DLD1 (cell line): ENCODE data around the gene ZNF556.
"Not testable (repeated sequence)": the region's sequence is repeated elsewhere in the genome, so short reads cannot be mapped to it uniquely, and the experiment has no call there.

Source experiments
- in situ Hi-C: cut with HindIII; loops from 2 replicates; pipeline ENCODE4 v1.10.0; 2017; ENCODE audit warnings: low sequenced_read_pairs

Gene ZNF556

DNA sequence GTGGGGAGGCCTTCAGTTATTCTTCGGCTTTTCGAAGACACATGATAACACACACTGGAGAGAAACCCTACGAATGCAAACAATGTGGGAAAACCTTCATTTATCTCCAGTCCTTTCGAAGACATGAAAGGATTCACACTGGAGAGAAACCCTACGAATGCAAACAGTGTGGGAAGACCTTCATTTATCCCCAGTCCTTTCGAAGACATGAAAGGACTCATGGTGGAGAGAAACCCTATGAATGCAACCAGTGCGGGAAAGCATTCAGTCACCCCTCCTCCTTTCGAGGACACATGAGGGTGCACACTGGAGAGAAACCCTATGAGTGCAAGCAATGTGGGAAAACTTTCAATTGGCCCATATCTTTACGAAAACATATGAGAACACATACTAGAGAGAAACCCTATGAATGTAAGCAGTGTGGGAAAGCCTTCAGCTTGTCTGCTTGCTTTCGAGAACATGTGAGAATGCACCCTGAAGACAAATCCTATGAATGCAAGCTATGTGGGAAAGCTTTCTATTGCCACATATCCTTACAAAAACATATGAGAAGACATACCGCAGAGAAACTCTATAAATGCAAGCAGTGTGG, 14.0 kb upstream of the ZNF556 start:
- in situ Hi-C loops: no loop called here

DNA sequence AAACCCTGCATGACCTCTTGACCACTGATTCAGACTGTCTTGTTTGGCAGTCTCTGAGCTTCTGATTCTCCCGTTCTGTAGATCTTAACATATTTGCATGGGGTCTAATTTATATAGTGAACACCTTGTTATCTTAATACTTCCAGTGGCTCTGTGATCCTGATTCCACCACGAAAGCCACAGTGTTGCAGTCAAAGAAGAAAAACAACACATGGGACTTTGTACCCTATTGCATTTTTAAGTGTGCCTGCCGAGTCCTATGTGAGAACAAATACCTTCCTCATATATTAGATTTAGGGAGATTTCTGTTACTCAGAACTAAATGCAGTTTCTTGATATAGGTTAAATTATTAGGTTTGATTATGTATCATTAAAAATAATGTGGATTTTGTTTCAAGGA, 12.3 kb upstream of the ZNF556 start:
- in situ Hi-C loops: no loop called here

DNA sequence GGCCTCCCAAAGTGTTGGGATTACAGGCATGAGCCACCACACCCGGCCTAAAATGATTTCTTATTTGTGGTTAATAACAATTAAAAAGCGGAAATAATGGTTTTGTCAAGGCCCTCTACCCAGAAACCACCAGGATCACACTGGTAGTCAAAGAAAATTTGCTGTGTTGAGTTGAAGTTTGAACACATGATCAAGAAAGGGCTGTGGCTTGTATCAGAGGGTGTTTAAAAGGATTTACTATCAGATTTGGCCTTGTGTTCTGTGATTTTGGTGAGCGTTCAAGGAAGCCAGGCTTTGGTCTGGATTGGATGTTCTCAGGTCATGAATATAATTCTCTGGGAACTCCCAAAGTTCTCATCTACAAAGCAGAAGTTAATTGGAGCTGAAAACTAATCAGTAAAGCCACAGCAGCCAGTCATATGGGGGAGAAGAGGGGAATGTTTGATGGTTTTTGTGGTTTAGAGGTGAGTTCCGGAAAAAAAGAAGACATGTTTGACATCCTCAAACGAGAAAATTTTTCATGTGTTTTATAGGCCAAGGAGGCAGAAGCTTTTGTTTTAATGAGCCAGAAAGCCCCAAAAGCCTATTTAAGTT, 10.6 kb upstream of the ZNF556 start:
- in situ Hi-C loops: no loop called here

DNA sequence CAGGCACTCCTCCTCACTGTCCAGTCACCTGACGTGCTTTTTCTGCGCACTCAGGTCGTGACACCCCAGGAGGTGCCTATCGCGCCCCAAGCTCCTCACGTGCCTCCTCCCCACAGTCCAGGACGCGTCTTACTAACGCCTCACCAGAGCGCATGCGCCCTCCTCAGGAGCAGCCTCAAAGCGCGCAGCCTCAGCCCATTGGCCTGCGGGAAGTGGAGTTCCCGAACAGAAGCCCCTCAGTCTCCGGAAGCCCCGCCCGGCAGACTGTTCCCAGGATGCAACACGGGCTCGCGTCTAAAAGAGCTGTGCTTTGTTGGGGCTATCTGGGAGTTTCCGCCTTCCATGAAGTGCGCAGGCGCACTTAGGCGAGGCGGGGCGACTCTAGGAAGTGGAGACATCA, 8.3 kb upstream of the ZNF556 start:
- in situ Hi-C loops: no loop called here

DNA sequence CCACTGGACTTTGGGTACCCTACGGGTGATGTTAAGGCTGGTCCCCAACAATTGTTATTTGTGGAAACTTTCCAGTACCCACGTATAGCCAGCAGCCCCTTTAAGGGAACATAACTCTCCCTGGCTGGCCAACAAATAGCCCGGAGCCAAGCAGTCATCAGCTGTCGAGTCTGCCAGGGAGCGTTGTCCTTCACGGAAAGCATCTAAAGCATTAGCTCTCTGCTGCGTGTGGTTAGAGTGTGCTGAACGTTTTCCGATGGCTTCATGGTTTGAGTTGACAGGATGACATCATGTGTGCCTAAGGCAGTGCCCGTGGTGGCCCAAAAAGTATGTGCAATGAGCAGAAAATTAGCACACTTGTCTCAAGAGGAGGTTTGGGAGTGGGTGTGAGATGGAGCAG, 3.3 kb upstream of the ZNF556 start:
- in situ Hi-C loops: no loop called here

DNA sequence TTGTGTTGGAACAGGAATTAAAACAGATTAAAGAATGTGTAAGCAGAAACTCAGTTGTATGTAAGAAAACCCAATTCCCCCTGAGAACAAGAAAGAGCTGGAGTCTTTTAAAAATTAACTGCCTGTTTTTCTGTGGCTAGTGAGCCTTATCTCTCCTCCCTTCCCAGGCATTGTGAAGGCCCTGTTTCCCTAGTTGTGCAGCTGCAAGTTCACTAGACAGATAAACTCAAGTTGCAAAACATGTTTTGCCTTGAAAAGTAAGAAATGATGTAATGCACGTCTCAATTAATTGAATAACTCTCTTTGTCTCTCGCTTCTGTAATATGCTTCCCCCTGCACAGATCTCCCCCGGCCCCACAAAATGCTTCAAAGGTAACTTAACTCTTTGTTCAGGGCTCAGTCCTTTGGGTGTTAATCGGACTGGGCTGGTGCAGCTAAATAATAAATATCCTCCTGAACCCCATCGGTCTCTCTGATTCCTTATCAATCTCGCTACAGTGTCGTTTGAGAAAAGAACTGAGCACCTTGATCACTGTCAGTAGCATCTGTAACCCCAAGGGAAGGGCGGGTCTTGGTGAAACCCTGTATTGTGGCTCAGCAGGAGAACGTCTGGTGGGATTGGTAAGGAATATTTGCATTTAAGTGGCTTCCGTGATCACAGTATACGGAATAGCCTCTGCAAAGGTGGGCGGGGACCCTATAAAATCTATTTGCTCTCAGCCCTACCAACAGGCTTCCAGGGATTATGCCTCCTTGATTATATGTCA, 1.6 kb upstream of the ZNF556 start:
- in situ Hi-C loops: no loop called here

DNA sequence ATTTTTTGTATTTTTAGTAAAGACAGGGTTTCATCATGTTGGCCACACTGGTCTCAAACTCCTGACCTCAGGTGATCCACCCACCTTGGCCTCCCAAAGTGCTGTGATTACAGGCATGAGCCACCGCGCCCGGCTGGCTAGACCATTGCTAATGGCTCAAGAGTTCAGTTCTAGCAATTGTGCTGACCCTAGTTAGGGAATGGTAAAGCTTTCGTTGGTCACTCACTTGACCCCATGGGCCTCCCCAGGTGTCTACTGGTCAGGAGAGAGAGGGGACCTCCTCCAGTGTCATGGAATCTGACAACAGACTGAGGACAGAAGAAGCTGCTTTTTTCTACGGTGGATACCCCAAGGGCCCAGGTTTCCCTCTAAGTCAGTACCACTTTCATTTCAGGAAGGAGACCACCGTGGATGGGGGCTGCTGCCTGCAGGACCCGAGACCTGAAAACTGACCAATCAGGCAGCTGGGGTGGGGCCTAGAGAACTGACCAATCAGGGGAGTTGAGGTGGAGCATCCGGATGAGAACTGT, 575 bp upstream of the ZNF556 start:
- in situ Hi-C loops: no loop called here

DNA sequence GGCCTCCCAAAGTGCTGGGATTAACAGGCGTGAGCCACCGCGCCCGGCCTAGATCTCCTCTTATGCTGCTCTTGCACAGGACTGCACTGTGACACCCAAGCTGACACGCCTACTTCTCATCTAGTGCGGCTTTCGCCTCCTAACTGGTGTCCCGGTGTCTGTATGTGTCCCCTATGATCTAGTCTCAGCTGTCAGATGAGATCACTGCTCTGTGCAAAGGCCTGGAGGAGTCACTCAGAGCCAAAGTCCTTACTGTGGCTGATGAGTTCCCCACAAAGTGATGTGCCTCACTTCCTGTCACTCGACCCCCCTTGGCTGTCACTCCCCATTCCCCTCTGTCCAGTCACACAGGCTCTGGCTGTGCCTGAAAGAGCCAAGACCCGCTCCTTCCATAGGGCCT, 2.5 kb downstream of the ZNF556 start:
- in situ Hi-C loops: no loop called here

DNA sequence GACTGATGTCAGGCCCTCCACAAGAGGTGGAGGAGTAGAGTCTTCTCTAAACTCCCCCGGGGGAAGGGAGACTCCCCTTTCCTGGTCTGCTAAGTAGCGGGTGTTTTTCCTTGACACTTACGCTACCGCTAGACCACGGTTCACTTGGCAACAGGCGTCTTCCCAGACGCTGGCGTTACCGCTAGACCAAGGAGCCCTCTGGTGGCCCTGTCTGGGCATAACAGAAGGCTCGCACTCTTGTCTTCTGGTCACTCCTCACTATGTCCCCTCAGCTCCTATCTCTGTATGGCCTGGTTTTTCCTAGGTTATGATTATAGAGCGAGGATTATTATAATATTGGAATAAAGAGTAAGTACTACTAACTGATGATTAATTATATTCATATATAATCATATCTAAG, 5.0 kb downstream of the ZNF556 start:
- in situ Hi-C loops: not testable (repeated sequence)

DNA sequence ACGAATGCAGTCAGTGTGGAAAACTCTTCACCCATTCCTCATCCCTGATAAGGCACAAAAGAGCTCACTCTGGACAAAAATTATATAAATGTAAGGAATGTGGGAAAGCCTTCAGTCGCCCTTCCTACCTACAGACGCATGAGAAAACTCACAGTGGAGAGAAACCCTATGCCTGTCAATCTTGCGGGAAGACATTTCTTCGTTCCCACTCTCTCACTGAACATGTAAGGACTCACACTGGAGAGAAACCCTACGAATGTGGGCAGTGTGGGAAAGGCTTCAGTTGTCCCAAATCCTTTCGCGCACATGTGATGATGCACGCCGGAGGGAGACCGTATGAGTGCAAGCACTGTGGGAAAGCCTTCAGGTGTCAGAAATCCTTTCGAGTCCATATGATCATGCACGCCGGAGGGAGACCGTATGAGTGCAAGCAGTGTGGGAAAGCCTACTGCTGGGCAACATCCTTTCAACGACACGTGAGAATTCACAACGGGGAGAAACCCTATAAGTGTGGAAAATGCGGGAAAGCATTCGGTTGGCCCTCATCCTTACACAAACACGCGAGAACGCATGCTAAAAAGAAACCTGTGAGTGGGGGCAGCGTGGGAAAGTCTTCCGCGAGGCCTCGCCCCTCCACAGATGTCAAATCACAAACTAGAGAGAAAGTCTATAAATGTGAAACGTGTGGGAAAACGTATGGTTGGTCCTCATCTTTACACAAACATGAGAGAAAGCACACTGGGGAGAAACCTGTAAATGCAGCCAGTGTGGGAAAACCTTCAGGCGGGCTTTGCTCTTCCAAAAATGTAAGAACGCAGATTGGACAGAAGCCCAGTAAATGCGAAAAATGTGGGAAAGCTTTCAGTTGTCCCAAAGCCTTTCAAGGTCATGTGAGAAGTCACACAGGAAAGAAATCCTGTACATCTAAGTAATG, 10.5 kb downstream of the ZNF556 start:
- in situ Hi-C loops: no loop called here

DNA sequence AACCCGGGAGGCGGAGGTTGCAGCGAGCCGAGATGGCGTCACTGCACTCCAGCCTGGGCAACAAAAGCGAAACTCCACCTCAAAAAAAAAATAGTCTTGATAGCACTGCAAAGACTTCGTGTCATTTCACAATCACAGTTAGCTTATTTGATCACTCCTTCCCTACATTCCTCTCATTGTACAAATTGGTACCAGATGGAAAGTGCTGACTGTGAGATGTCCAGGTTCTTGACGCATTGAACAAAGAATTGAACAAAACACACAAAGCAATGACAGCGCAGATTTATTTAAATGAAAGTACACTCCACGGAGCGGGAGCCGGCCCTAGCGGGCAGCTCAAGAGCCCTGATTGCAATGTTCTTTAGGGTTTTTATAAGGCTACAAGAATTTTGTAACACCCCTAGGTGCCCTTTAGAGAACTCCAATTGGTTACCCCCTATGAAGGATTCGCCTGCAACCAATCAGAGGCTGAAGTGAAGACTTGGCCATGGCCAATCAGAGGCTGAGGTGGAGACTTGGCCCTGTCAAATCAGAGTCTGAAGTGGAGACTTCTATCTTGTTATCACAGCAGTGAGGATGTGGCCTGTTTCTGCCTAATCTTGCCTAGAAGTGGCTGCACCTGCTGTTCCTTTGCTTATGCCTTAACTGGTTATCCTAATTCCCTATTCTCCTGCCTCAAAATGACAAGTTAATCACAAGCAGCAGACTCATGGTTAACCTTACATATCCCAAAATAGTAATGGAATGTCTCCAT, 16.7 kb downstream of the ZNF556 start:
- in situ Hi-C loops: no loop called here

DNA sequence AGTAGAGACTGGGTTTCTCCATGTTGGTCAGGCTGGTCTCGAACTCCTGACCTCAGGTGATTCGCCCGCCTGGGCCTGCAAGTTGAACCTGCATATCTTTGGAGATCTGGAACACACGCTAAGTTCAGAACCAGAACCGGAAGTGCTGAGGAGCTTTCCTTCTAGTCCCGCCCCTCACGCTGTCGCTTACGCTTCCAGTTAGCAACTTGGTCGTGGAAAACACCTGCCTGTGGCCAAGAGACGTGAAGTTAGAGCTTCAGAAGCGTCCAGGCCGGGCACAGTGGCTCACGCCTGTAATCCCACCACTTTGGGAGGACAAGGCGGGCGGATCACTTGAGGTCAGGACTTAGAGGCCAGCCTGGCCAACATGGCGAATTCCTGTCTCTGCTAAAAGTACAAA, 18.6 kb downstream of the ZNF556 start:
- in situ Hi-C loops: no loop called here

DNA sequence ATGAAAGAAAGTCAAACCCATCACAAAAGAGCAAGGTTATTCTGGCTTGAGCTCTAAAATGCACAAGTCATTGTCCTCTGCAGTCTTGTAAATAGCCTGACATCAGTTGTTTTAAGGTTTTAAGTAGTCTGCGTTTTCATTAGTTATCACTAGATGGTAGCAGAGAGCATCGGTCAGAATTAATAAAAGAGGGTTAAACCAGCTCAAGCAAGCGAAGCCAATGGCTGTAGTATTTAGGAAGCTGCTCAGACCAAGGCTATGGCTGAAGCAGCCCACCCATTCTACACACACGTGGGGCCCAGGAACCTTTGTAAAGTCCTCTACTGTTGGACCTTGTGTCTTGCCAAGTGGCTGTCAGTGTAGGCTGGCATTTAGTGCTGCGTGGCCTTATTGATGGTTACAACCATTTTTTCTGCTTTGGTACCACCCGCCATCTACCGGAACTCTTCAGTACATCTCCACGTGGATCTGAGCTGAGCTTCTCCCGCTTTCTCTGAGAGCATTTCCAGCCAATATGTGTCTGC, 20.3 kb downstream of the ZNF556 start:
- in situ Hi-C loops: no loop called here

DNA sequence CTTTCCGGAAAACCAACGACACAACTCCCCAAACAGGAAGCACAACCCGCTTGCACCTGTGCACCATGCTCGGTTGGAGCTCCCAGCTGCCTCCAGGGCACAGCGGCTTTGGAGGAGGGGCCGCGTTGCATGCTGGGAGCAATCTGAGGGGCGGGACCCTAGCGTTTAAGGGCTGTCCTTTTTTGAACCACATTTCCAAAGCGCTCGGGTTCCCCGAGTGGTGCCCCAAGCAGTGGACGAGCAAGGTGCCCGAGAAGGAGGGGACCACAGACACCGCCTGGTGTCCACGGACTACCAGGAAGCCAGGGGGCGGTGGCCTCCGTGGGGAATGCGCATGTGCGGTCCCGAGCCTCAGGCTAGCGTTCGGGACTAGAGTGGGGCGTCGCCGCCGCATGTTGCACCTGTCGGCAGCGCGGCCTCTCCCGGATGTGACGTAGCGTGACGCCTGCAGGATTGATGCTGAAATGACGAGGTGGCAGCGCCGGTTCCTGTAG, 21.6 kb downstream of the ZNF556 start:
- in situ Hi-C loops: no loop called here

DNA sequence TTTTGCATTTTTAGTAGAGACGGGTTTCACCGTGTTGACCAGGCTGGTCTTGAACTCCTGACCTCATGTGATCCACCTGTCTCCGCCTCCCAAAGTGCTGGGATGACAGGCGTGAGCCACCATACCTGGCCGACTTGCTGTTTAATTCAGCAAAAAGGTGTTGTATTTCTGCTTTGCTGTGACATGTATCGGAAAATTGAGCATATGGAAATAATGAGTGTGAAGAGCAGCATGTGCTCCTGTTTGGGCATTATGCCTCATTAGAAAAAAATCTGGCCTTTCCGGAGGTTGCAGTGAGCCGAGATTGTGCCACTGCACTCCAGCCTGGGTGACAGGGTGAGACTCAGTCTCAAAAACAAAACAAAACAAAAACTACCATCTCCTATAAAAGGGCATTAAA, 23.4 kb downstream of the ZNF556 start:
- in situ Hi-C loops: not testable (repeated sequence)

DNA sequence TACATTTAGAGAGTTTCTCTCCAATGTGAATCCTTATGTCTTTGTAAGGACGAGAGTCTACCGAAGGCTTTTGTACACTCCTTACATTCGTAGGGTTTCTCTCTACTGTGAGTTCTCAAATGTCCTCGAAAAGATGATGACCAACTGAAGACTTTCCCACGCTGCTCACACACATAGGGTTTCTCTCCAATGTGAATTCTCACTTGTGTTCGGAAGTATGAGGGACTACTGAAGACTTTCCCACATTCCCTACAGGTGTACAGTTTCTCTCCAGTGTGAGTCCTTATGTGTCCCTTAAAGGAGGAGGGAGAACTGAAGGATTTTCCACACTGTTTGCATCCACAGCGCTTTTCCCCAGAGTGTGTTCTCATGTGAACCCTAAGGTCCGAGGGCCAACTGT, 29.6 kb downstream of the ZNF556 start:
- in situ Hi-C loops: no loop called here

DNA sequence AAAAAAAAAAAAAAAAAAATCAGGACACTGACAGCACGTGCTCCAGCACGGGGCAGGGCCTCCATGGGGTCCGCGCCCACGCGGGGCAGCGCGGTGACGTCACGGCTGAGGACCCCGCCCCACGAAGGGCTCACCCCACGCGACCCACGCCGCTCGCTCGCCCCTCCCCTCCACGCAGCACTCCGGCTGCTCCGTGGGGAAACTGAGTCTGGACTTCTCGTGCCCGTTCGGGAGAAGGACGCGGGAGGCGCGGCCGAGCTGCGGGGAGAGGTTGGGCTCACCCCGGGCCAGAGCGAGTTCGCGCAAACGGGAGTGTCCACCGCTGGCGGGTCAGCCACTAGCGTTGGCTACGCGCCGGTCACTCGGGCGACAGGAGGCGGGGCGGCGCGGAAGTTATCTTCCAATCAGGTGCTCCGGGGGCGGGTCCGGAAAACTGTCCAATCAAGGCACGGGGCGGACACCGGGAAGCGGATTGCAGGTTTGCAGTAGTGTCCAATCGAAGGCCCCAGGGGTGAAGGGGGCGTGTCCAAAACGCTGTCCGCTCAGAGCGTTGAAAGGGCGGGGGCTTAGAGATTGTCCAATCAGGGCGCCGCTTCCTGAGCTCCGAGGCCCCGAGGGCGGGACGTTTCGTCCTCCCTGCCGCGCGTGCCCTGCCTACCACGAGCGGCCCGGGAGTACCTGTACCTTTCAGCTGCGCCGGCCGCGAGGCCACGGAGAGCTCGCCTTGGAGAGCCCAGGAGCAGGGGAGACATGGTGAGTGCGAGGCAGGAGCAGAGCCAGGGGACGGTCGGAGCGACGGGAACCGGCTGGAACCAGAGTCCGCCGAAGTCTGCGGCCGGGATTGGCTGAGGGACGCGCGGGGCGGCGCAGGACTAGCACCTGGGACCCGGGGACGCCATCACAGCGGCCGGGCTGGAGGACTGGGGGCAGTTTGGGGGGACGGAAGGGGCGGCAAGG, 33.4 kb downstream of the ZNF556 start, which contains the start of gene ZNF57:
Gene ZNF57 (plus strand): TSS at position 633 of the 957 bp plus-strand sequence. CDS start 118 bp downstream, at position 751.
- in situ Hi-C loops: no loop called here

DNA sequence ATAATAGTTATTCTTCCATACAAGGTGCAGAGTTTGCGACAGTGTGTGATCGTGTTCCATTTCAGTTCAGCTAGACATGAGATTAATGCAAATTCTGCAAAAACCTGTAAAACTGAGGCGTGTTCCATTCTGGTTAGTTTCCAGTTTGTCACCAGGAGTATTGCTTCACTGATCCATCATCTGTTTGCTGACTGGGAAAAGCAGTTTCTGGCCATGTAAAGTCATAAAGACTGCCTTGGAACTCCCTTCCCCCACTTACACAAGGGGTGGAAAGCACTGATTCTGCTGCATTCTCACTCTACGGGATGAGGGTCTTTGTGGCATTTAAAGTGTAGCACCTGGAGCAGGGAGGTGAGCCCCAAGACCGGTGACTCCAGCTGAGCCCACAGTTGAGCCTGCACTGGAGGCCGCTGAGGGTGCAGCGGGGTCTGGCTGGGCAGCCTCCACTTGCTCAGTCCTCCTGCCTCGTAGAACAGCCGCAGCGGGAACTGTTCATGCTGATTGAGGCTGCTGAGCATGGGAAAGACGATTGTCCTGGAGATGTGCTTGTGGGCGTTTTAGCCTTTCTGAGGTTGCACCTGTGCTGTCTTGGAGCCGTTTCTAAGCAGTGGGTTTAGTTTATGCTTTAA, 35.6 kb downstream of the ZNF556 start:
- in situ Hi-C loops: no loop called here
